ENCODE results near the gene TRIM71. TPM values are rescaled to one million over a fixed set of nuclear protein-coding genes. Genes with fewer than 3 reads are reported as not detected.

Gene TRIM71
- total and polyA plus RNA-seq, 2 of the 13 experiments (the other 11 are each of a cell fraction or from before 2014, with no cell fraction given) = 21.7 to 76.9 TPM

GRCh38 chr3:32816439-32817256 is 1.1 kb upstream of the TRIM71 start (continued):
- TF ChIP-seq REST (IDR thresholded peaks at IDR 0.05; ENCODE audit: borderline replicate concordance in 1 of 2, low read depth in 1 of 2, low read length in 2 of 2) = peak in 1 of 2 experiments; percentile 61; a peak in 1 of 4 replicates
- TF ChIP-seq ZFP36L2 (CRISPR knock-in tag; IDR thresholded peaks at IDR 0.05) = no peak
- TF ChIP-seq STAT5B (CRISPR knock-in tag; IDR thresholded peaks at IDR 0.05) = no peak
- TF ChIP-seq ZBTB40 (IDR thresholded peaks at IDR 0.05) = no peak
- peak; percentile 67 for TF ChIP-seq ZBTB40 (CRISPR knock-in tag; IDR thresholded peaks at IDR 0.05)
- TF ChIP-seq ZNF136 (CRISPR knock-in tag; IDR thresholded peaks at IDR 0.05; ENCODE audit: low read depth) = no peak
- TF ChIP-seq ZBTB38 (CRISPR knock-in tag; IDR thresholded peaks at IDR 0.05) = peak; percentile 57; the same call in 1 of the 2 replicates
- TF ChIP-seq GATAD2A (CRISPR knock-in tag; IDR thresholded peaks at IDR 0.05) = peak; percentile 56
- TF ChIP-seq JUND (CRISPR knock-in tag; IDR thresholded peaks at IDR 0.05) = no peak
- no peak for TF ChIP-seq ZNF143 (CRISPR knock-in tag; IDR thresholded peaks at IDR 0.05)
- no peak for TF ChIP-seq ZNF761 (CRISPR knock-in tag; conservative IDR thresholded peaks at IDR 0.05)
- TF ChIP-seq ZC3H13 (CRISPR knock-in tag; IDR thresholded peaks at IDR 0.05) = peak; percentile 55; the same call in 1 of the 2 replicates
- TF ChIP-seq ZNF607 (CRISPR knock-in tag; IDR thresholded peaks at IDR 0.05; ENCODE audit: borderline replicate concordance) = no peak
- TF ChIP-seq RFX1 (IDR thresholded peaks at IDR 0.05) = no peak

Measured in HepG2 (cell line).